Trophoblast cell (in vitro differentiated cells and primary cell): ENCODE measurements around the gene SAMD10.
"Not testable (repeated sequence)": the region's sequence is repeated elsewhere in the genome, so short reads cannot be mapped to it uniquely, and the experiment has no call there.

Experiments
- DNase-seq, 2 donors: peaks; one replicate each; pipeline ENCODE4 v3.0.0-alpha.2; 2016
- H2AFZ ChIP-seq: 2 replicates; pipeline ENCODE4 v1.6.1; 2013; ENCODE audit warnings: low read length, moderate library complexity, mild to moderate bottlenecking; ENCODE audit not compliant: insufficient read depth, poor library complexity
- H2AK5ac ChIP-seq: 2 replicates; pipeline ENCODE4 v1.6.1; 2013; ENCODE audit warnings: mild to moderate bottlenecking, low read length
- H2BK120ac ChIP-seq: 2 replicates; pipeline ENCODE4 v1.6.1; 2013; ENCODE audit warnings: low read length, mild to moderate bottlenecking, moderate library complexity; ENCODE audit not compliant: insufficient read depth, poor library complexity
- H2BK12ac ChIP-seq: 2 replicates; pipeline ENCODE4 v1.6.1; 2013; ENCODE audit warnings: mild to moderate bottlenecking, low read length, moderate library complexity
- H2BK5ac ChIP-seq: 2 replicates; pipeline ENCODE4 v1.6.1; 2013; ENCODE audit warnings: low read length, low read depth, moderate library complexity, mild to moderate bottlenecking; ENCODE audit not compliant: poor library complexity
- H3K14ac ChIP-seq: 2 replicates; pipeline ENCODE4 v1.6.1; 2013; ENCODE audit warnings: mild to moderate bottlenecking, low read length
- H3K18ac ChIP-seq: 2 replicates; pipeline ENCODE4 v1.6.1; 2013; ENCODE audit warnings: mild to moderate bottlenecking, low read length
- H3K23ac ChIP-seq: 2 replicates; pipeline ENCODE4 v1.6.1; 2013; ENCODE audit warnings: low read length
- H3K27ac ChIP-seq: 2 replicates; pipeline ENCODE4 v1.5.1; 2013; ENCODE audit warnings: low read depth, mild to moderate bottlenecking, inconsistent platforms, low read length, moderate library complexity
- H3K27me3 ChIP-seq: 2 replicates; pipeline ENCODE4 v1.6.1; 2013; ENCODE audit warnings: inconsistent platforms, mild to moderate bottlenecking, low read length, moderate library complexity; ENCODE audit not compliant: insufficient read depth
- H3K36me3 ChIP-seq, 2 experiments: 1 replicate in 1 of 2; 2 replicates in 1 of 2; pipeline ENCODE4 v1.6.1; 2013; ENCODE audit warnings: low read length in 2 of 2, mild to moderate bottlenecking in 2 of 2, moderate library complexity in 1 of 2; ENCODE audit not compliant: insufficient read depth in 2 of 2, control insufficient read depth in 1 of 2
- H3K4ac ChIP-seq: 2 replicates; pipeline ENCODE4 v1.6.1; 2013; ENCODE audit warnings: low read depth, mild to moderate bottlenecking, low read length, moderate library complexity
- H3K4me1 ChIP-seq, 2 experiments: 1 replicate in 1 of 2; 2 replicates in 1 of 2; pipeline ENCODE4 v1.6.1; 2013; ENCODE audit warnings: low read length in 2 of 2, mild to moderate bottlenecking in 2 of 2, moderate library complexity in 1 of 2; ENCODE audit not compliant: insufficient read depth in 2 of 2, control insufficient read depth in 1 of 2
- H3K4me2 ChIP-seq: 2 replicates; pipeline ENCODE4 v1.6.1; 2013; ENCODE audit warnings: inconsistent platforms, mild to moderate bottlenecking, low read length, moderate library complexity
- H3K4me3 ChIP-seq: 2 replicates; pipeline ENCODE4 v1.5.1; 2013; ENCODE audit warnings: mild to moderate bottlenecking, low read depth, low read length, inconsistent platforms
- H3K79me1 ChIP-seq: one replicate; pipeline ENCODE4 v1.6.1; 2013; ENCODE audit warnings: low read length
- H3K79me2 ChIP-seq: 2 replicates; pipeline ENCODE4 v1.6.1; 2013; ENCODE audit warnings: low read length, mild to moderate bottlenecking; ENCODE audit not compliant: control insufficient read depth, insufficient read depth, poor library complexity
- H3K9ac ChIP-seq: 2 replicates; pipeline ENCODE4 v1.6.1; 2013; ENCODE audit warnings: mild to moderate bottlenecking, low read length
- H3K9me3 ChIP-seq: 2 replicates; pipeline ENCODE4 v1.6.1; 2013; ENCODE audit warnings: low read depth, mild to moderate bottlenecking, control low read depth, inconsistent platforms, low read length; ENCODE audit not compliant: insufficient read depth
- H4K12ac ChIP-seq: 2 replicates; pipeline ENCODE4 v1.6.1; 2013; ENCODE audit warnings: low read depth, mild to moderate bottlenecking, low read length, moderate library complexity
- H4K8ac ChIP-seq: 2 replicates; pipeline ENCODE4 v1.6.1; 2013; ENCODE audit warnings: low read depth, mild to moderate bottlenecking, low read length, moderate library complexity
- H4K91ac ChIP-seq: one replicate; pipeline ENCODE4 v1.6.1; 2013; ENCODE audit warnings: low read depth, mild to moderate bottlenecking, low read length, moderate library complexity
- WGBS: extraction: QIAGEN DNeasy Blood & Tissue Kit; methylation state at CpG from one replicate; pipeline ENCODE4 v1.1.7; 2013; ENCODE audit warnings: missing lambda C conversion rate; ENCODE audit not compliant: insufficient read length, insufficient coverage; ENCODE audit errors: extremely low coverage; 5-methylcytosine and 5-hydroxymethylcytosine counted together

Gene SAMD10

DNA sequence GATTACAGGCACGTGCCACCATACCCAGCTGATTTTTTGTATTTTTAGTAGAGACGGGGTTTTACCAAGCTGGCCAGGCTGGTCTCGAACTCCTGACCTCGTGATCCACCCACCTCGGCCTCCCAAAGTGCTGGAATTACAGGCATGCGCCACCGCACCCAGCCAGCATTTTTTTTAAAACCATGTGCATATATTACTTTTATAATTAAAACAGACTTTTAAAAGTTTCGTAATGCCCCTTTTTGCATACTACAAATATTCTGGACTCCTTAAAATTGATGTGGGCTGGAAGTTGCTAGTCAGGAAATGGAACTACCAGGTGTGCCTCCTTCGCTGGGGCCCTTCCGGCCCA lies 7.5 kb downstream of the SAMD10 start:
- no CpG with 5 or more reads among the region's 10 CpGs for WGBS
- H2BK12ac ChIP-seq, H3K27me3 ChIP-seq, H2AK5ac ChIP-seq, H4K91ac ChIP-seq, H3K9ac ChIP-seq, H3K79me1 ChIP-seq, H3K18ac ChIP-seq, H2BK5ac ChIP-seq, H4K12ac ChIP-seq, H2BK120ac ChIP-seq, H3K4me3 ChIP-seq, H4K8ac ChIP-seq, H3K4ac ChIP-seq, H3K23ac ChIP-seq, H2AFZ ChIP-seq, H3K14ac ChIP-seq, H3K4me2 ChIP-seq, H3K27ac ChIP-seq, H3K79me2 ChIP-seq: not testable (repeated sequence)
- Histone ChIP-seq H3K36me3 (peaks cover 14% of the 10 kb centered on the region in 2 experiments), H3K4me1 (peaks cover 8 to 12% of the 10 kb centered on the region in 2 experiments), H3K9me3 (peaks cover 17% of the 10 kb centered on the region)
- DNase-seq, result peak in 1 of 2 donors; percentile 84

- H3K36me3 ChIP-seq, result peaks cover 24 to 25% of the 10 kb centered on the region in 2 experiments
- H4K91ac ChIP-seq, result no peak overlapping the region
- no peak overlapping the region for H2BK12ac ChIP-seq
- H3K4me1 ChIP-seq, result peaks cover 8 to 12% of the 10 kb centered on the region in 2 experiments
- H2AFZ ChIP-seq, result no peak overlapping the region
- no peak overlapping the region for H3K9ac ChIP-seq
- no peak overlapping the region for H3K14ac ChIP-seq
- WGBS, result no CpG with 5 or more reads among the region's 5 CpGs
- no peak overlapping the region for H3K27ac ChIP-seq
- H3K23ac ChIP-seq, result no peak overlapping the region
- H2AK5ac ChIP-seq, result no peak overlapping the region
- no peak overlapping the region for H2BK5ac ChIP-seq
- H4K8ac ChIP-seq, result peak overlapping the region; percentile 83
- peaks cover 28% of the 10 kb centered on the region for H3K9me3 ChIP-seq
- H3K27me3 ChIP-seq, result no peaks in the 10 kb centered on the region
- peaks cover 7% of the 10 kb centered on the region for H3K79me2 ChIP-seq
- no peak overlapping the region for H3K4me3 ChIP-seq
- H3K4me2 ChIP-seq, result no peak overlapping the region
- peaks cover 8% of the 10 kb centered on the region for H3K79me1 ChIP-seq
- no peak for DNase-seq
- H3K18ac ChIP-seq, result no peak overlapping the region
- no peak overlapping the region for H2BK120ac ChIP-seq
- no peak overlapping the region for H4K12ac ChIP-seq
- H3K4ac ChIP-seq, result no peak overlapping the region
Measured at GRCh38 chr20:63970714-63971431, 8.6 kb downstream of the SAMD10 start.

- Histone ChIP-seq H4K8ac (peak within 1 kb of the TSS; percentile 83), H3K23ac (no peak within 1 kb of the TSS), H2AK5ac (peak within 1 kb of the TSS; percentile 70), H4K12ac (peak within 1 kb of the TSS; percentile 37), H3K4me3 (peak within 1 kb of the TSS; percentile 76), H3K4ac (peak within 1 kb of the TSS; percentile 6), H3K79me1 (peaks cover 8% of the 10 kb centered on the region), H3K9me3 (peaks cover 28% of the 10 kb centered on the region), H3K4me1 (peaks cover 8 to 12% of the 10 kb centered on the region in 2 experiments), H4K91ac (peak within 1 kb of the TSS; percentile 45), H3K27ac (no peak within 1 kb of the TSS), H3K18ac (peak within 1 kb of the TSS; percentile 58), H3K36me3 (peaks cover 24 to 25% of the 10 kb centered on the region in 2 experiments), H3K9ac (peak within 1 kb of the TSS; percentile 94), H3K79me2 (peaks cover 7% of the 10 kb centered on the region), H2BK5ac (no peak within 1 kb of the TSS), H3K27me3 (no peaks in the 10 kb centered on the region), H3K4me2 (peak within 1 kb of the TSS; percentile 94), H2BK12ac (no peak within 1 kb of the TSS), H3K14ac (peak within 1 kb of the TSS; percentile 71), H2AFZ (peak within 1 kb of the TSS; percentile 82), H2BK120ac (peak within 1 kb of the TSS; percentile 73)
- DNase-seq, result peak in 1 of 2 donors; percentile 65
- WGBS, result no CpG with 5 or more reads among the region's 73 CpGs
Measured at GRCh38 chr20:63969838-63970713, 9.4 kb downstream of the SAMD10 start, which contains the start of gene ZNF512B. TSS of gene ZNF512B (minus strand) at chr20:63969930. CDS start at chr20:63967950, 1,980 bp downstream.

DNA sequence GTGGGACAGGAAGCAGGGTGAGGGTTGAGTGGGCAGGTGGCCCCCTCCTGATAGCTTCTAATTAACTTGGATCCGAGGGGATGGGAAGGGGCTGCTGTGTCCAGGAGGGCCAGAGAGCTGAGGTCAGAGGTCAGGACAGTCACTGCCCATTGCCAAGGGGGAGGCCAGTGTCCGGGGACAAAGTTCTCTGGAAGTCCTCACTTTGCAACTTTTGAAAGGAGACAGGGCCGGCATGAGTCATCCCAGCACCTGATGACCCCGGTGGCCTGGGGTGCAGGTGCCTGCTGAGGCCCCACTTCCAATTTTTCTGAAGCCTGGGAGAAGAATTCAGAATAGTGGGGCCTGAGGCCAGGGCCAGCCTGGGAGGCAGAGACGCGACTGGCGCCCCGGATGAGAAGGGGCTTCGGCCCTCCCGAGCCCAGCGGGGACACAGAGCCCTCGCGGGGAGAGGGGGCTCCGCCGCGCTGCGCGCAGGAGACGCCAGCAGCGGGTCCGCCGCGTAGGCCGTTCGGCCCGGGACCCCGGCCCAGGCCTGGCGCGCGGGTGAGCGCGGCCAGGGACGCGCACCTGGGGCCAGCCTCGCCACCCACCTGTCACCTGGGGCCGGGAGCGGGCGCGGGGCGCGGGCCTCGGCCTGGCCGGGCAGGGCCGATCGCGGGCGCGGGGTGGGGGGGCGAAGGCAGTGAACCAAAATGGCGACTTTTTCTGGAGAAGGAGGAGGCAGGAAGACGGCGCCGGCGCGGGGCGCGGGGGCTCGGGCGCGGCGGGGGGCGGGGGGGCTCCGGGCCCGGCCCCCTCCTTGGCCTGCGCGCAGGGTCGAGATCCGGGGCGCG lies 10.3 kb downstream of the SAMD10 start:
- peak overlapping the region; percentile 94 for H3K4me2 ChIP-seq
- H3K4me3 ChIP-seq, result peak overlapping the region; percentile 75
- H2BK12ac ChIP-seq, result no peak overlapping the region
- H2AK5ac ChIP-seq, result peak overlapping the region; percentile 9
- H3K27ac ChIP-seq, result no peak overlapping the region
- peaks cover 7% of the 10 kb centered on the region for H3K79me2 ChIP-seq
- peak overlapping the region; percentile 6 for H3K4ac ChIP-seq
- no CpG with 5 or more reads among the region's 70 CpGs for WGBS
- peak overlapping the region; percentile 94 for H3K9ac ChIP-seq
- peaks cover 27 to 30% of the 10 kb centered on the region in 2 experiments for H3K36me3 ChIP-seq
- H3K9me3 ChIP-seq, result peaks cover 33% of the 10 kb centered on the region
- peak overlapping the region; percentile 58 for H3K18ac ChIP-seq
- H4K8ac ChIP-seq, result peak overlapping the region; percentile 48
- peak overlapping the region; percentile 43 for H2AFZ ChIP-seq
- H4K91ac ChIP-seq, result peak overlapping the region; percentile 45
- no peak for DNase-seq
- no peak overlapping the region for H3K23ac ChIP-seq
- H2BK5ac ChIP-seq, result no peak overlapping the region
- H3K27me3 ChIP-seq, result no peaks in the 10 kb centered on the region
- peak overlapping the region; percentile 33 for H4K12ac ChIP-seq
- peaks cover 8 to 12% of the 10 kb centered on the region in 2 experiments for H3K4me1 ChIP-seq
- peaks cover 8% of the 10 kb centered on the region for H3K79me1 ChIP-seq
- H2BK120ac ChIP-seq, result no peak overlapping the region
- peak overlapping the region; percentile 68 for H3K14ac ChIP-seq
